HG03342 (cell line): ENCODE results near the gene MACROD1.

ENCODE experiments used
- ATAC-seq: cut with Tn5 transposase; IDR thresholded peaks from one replicate; pipeline ENCODE4 v1.9.1; 2021; ENCODE audit warnings: mild to moderate bottlenecking, moderate library complexity; ENCODE audit not compliant: unreplicated experiment

MACROD1 gene

DNA sequence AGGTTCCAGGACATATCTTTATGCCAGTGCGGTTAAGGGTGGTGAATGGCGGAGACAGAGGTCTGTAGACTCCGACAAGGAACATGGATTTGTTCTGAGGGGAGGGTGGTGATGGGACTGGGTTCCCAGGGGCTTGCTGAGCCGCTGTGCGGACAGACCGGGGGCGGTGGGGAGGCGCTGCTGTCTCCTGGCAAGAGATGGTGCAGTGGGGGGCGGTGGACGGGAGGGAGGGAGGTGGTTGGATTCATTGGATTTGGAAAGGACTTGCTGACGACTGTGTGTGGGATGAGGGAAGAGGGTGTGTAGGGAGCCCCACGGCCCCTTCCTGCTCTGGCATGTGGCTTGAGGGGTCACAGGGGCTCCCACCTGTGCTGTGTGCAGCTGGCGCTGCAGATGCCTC is 87.0 kb downstream of the MACROD1 start:
- ATAC-seq: no peak

DNA sequence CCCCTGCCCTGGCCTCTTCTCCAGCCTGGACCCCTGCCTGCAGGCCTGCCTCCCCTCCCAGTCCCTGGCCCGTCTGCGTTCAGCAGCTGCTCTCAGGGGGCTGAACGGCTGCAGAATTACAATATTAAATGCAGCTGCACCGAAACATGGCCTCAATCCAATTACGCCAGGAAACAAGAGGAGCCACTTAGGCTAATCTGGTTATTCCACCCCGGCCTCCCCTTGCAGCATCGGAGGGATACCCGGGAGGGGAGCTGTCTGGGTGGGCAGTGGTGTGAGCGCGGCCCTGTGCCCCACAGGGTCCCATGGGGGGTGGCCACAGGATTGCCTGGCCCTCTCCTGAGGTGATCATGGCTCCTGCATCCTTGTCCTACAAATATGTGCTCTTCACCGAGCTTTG is 87.6 kb downstream of the MACROD1 start:
- no peak for ATAC-seq

DNA sequence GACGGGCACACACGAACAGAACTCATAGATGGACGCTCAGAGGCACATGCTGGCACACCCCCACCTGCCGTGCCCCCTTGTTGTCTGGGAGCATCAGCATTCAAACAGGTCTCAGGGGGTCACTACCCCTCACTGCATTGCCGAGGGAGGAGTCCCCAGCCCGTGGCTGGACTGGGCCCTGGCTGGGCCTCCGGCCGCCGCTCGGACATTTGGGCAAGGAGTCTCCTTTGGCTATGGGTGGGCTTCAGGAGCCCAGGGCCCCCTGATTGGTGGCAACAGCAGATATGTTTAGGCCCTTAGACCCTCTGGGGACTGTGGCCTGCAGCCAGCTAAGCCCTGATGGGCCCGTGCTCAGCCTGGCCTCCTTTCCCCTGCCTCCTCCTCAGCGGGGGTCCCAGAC is 88.3 kb downstream of the MACROD1 start:
- ATAC-seq: no peak

DNA sequence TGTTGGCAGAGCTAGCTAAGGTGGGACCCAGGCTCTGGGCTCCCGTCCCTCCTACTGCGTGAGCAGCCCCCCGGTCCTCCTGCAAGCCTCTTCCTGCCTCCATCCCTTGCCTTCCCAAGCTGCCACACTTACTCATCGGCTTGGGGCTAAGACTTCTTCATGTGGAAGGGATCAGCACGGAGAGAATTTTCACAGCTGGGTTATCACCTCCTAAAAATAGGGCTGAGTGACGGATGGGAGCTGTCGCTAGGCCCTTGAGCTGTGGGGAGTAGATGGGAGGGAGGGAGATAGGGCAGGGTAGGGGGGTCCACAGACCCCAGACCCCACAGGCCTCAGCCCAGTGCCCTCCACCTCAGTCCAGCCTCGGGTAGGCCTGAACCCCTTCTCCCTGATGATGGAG is 89.2 kb downstream of the MACROD1 start:
- no peak for ATAC-seq

DNA sequence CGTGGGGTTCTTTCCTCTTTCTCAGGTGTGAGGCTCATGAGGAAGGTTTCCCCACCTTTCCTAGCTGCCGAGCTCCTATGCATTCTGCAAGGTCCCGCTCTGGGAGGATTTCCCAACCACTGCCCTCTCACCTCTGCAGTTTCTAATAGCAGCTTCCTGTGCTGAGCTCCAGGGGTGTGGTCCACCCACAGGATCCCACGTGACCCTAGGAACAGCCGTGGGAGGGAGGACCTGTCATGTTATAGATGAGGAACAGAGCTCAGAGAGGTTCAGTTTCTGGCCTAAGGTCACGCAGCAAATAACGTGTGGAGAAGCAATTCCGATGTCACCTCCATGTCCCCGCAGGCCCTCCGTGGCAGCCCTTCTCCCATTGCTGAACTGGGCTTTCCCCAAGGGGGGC is 91.7 kb downstream of the MACROD1 start:
- ATAC-seq: no peak

DNA sequence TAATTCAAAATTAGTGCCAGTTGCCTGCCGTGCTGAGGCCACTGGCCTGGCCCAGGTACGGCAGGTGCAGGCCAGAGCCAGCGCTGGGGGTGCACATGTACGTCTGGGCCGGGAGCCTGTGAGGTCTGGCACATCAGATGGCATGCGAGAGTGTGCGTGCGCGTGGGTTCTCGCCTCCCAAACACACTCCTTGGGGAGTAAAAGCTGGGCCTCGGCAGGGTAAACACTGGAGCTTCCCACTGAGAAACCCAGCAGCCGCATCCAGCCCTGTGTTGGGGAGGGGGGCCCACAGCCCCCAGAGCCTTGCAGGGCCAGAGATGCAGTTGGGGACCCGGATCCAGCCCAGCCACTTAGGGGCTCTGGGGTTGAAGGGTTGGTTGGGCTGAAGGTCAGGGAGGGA is 92.4 kb downstream of the MACROD1 start:
- ATAC-seq: no peak

DNA sequence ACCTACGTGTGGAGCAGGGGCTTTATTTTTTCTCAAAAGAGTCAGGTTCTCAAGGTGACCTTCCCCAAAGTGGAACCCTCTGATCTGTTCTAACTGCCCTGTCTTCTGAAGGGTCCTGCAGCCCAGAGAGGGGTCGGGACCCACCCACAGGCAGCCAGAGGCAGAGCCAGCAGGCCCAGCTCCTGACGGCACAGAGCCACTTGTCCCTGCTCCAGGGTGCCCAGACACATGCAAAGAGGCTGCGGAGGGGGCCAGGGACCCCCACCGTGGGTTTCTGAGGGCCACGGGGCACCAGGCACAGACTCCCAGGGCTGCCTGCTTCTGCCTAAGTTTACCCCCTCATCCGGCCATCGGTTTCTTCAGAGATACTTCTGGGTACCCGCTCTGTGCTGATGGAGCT is 93.0 kb downstream of the MACROD1 start:
- ATAC-seq: no peak

DNA sequence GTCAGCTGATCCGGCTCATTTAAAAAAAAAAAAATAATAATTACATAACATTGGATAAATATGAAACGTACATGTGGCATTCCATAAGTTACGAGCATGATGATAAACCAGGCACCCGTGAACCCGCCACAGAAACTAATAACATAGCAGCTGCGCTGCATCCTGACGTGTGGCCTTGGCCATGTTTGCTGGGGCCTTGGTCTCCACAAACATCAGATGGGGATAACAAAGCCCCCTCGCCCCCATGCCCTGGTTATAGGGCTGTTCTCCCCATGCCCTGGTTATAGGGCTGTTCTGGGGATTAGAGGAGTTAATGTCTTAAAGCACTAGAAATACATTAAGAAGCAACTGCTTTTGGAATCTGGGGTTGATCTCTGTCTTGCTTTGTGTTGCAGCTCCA is 93.5 kb downstream of the MACROD1 start:
- ATAC-seq: no peak

DNA sequence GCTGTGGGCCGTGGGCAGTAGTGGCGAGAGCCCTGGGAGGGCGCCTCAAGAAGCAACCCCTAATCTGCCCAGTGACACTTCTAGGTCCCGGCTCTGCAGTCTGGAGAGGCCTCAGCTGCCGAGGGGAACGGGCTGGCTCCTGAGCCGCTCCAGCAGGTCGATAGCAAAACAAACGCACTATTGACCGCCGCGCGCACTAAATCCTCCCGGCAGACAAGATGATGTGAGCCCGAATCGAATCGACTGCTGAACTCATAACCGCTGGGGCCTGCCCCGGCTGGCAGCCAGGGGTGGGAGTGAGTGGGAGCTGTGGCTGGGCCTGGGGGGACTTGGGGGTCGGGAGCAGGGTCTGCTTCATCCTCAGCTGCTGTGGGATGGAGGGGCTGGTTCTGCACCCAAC is 94.1 kb downstream of the MACROD1 start:
- no peak for ATAC-seq

DNA sequence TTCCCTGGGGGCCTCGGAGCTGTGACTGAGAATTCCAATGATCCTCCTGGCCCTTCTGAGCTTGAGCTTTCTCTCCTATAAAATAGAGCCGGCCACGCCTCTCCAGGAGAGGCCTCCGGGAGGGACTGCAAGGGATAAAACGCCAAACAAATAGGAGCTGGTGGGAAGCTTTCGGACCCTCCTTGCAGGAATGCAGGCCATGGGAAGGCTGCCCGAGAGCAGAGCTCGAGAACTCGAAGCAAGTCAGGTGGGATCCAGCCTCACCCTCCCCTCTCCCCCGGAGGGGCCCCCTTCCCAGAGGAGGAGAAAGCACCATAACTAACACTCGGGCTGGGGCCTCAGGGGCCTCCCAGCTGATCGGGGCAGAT is 95.6 kb downstream of the MACROD1 start:
- no peak for ATAC-seq

DNA sequence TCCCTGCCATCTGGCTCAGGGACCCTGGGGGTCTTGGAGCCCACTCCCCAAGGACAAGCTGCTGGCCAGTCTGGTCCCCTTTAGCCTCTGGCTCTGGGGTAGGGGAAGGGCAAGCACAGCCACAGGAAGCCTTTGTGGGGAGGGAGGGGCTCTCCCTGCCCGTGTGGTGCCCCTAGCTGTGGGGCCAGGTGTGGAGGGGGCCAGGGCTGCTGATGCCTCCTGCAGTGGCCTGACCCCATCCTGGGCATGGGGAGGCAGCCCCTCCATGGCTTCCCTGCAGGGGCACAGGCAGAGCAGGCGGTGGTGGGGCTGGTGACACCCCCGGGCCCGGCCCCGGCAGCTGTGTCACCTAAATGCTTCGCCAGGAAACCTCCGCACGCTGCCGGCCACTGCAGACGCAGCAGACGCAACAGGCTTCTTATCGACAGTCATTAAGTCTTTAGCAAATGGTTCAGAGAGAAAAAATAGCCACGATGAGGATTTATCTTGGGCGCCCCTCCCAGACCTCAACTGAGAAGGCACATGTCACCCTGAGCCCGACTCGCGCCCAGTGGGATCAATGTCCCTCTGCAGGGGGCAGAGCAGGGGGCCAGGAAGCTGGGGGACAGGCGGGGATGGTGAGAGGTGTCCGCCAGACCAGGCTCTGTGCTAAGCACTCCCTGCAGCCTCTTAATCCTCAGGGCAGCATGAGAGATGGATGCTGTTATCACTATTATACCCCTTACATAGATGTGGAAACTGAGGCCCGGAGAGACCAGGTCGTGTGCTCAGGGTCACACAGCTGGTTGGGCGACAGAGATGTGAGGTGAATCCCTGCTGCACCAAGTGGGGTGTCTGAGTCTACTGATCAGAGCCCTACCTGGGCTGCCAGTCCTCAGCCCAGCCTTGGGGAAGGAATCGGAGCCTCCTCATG is 96.3 kb downstream of the MACROD1 start:
- no peak for ATAC-seq

DNA sequence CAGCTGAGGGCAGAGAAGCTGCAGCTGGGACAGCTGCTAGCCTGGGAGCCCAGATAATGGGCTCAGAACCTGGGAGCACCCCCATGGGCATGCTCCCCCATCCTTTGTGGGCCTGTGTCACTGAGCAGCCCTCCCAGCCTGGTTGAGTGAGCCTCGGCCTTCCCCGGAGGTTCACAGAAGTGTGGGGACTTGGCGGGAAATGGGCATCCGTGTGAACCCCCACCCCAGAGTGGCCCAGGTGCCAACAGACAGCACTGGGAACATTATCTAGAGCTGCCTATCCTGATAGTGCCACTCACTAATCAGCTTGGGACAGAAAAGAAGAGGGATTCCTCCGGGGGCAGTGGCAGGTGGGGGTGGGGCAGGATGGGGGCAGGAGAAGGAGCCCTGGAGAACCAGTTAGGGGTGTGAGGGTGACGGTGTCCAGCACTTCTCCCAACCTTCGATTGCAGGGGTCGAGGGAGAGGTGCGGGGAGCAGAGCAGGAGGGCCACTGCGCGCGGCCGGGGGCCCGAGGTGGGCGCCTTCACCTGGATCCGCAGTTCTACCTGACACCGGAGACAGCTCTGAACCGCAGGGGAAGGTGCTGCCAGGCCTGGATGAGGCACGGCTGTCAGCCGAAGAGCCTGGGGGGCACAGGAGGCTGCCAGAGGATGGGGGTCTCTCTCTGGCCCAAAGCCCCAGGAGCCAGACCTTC is 97.1 kb downstream of the MACROD1 start:
- ATAC-seq: no peak

DNA sequence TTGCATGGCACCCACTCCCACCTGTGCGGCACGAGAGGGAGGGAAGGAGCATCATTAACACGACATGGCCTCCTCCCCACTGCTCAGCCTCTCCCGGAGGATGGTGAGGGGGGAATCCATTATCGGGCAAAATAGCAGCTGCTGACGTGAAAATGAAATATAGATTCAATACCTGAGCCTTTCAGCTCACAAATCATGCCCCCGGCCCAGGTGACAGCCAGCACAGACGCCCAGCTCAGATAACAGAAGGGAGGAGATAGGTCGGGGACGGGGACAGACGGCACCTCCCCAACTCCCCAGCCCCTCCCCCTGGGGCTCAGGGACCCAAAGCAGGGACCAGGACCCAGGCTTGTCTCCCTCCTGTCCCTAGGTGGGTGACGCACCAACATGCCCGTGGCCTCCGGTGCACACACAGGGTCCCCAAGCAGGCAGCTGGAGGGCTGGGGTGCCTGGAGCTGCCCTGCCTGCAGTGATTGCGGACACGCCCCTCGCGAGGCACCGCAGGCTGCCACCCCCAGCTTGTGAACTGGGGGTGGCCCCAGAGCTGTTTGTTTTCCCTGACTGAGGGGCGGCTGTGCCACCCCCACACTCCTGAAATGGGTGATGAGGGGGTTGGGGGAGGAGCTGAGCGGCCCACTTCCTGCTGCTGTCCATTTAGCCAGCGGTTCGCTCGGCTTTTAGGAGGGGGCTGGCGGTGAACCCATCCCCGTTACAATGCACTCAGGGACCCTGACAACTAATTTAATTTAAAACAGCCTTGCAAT is 98.5 kb downstream of the MACROD1 start:
- no peak for ATAC-seq

DNA sequence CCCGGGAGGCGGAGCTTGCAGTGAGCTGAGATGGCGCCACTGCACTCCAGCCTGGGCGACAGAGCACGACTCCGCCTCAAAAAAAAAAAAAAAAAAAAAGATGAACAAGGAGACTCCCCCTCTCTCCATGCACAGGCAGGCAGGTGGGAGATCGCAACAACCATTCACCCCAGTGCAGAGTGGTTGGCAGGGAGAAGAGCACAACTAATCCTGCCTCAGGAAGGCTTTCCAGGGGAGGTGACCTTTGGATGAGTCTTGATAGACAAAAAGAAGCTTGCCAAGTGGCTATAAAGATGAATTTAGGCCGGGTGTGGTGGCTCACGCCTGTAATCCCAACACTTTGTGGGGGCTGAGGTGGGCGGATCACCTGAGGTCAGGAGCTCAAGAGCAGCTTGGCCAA is 100.2 kb downstream of the MACROD1 start:
- ATAC-seq: no peak

DNA sequence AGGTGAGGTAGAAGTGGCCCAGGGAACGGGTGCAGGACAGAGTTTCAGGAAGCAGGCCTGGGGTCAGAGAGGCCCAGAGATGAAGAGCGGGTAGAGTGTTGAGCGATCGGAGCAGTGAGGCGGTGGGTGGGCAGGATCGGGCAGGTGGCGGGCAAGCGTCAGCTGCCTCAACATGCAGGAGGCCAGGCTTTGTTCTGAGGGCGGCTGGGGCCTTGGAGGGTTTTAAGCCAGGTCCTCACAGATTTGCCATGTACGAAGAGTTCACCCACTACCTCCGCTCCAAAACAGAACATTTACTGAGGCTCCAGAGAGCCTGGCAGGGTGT is 100.8 kb downstream of the MACROD1 start:
- ATAC-seq: no peak

DNA sequence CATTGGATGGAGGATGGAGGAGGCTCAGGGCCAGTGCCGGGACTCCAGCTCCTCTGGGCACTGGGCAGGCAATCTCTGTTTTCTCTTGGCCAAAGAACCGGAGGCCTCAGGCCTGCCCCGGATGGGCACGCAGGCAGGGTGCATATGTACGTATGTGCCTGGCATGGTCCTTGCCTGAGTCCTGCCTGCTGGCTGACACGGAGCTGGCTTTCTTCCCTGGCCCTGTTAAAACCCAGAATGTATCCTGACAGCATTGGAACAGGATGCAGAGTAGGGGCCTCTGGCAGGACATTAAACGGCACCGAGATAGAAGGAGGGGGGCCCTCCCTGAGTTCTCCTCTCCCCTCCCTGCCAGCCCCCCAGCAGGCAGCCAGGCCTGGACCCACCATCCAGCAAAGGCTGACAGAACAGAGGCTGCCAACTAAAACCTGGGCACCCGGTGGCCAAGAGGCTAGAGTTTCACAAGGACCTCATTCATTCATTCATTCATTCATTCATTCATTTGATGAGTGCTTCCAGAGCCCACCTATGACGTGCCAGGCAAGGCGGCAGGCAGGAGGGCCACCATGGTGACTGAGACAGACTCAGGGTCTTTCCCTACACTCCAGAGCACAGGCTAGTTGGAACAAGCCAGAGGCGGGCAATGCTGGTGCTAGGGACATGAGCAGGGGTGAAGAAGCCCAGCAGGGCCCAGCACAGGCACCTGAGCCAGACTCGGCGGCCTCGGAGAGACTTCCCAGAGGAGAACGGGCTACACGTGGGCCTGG is 101.4 kb downstream of the MACROD1 start:
- ATAC-seq: no peak

DNA sequence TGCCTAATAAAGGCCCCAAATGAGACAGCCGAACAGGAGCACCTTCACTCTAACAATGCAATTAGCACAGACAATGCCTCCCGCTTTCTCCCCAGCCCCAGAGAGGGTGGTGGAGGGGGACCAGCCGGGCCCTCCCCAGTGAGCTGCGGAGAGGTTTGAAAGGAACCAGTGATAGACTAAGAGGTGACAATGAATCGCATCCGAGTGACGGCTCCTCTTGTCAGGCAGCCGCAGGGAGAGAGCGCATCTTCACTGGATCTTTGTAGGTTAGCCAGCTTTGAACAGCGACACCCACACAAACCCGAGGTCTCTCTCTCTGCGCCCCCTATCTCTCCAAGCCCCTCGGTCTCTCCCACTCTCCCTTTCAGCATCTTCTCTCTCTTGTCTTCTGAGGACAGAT is 102.1 kb downstream of the MACROD1 start:
- no peak for ATAC-seq

DNA sequence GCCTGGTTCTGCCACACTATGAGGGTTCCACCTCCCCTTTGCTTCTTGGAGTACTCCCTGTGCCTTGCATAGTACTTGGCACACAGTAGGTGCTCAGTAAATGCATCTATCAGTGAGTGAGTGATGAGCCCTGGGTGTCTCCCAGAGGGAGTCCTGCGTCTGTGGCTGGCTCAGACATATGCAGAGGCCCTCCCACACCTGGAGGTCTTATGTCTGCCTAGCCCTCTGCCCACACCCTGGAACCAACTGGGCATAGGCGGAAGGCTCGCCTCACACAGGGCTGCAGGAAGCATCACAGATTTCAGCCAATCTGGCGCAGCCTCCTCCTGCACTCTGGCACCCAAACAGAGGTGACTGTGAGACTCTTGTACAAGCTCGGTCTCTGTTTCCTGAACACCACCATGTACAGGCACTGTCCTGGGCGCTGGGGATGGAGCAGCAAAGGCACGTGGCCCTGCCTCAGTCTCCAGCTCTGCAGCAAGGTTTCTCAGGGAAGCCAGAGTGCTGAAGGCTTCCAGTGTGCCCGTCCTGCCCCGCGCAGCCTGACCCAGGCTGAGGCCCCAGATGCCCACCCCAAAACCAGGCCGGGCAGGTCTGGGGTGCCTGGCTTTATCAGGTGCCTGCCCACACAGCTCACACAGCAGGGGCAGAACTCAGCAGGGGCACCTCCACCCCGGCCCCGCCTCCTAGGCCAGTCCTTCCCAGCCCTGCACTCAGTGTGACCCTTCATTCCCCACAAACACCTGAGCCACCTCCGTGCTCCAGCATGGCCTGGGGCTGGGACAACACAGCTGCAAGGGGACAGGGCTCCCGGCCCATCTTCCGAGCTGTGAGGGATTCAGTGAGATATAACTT is 103.5 kb downstream of the MACROD1 start:
- ATAC-seq: no peak

DNA sequence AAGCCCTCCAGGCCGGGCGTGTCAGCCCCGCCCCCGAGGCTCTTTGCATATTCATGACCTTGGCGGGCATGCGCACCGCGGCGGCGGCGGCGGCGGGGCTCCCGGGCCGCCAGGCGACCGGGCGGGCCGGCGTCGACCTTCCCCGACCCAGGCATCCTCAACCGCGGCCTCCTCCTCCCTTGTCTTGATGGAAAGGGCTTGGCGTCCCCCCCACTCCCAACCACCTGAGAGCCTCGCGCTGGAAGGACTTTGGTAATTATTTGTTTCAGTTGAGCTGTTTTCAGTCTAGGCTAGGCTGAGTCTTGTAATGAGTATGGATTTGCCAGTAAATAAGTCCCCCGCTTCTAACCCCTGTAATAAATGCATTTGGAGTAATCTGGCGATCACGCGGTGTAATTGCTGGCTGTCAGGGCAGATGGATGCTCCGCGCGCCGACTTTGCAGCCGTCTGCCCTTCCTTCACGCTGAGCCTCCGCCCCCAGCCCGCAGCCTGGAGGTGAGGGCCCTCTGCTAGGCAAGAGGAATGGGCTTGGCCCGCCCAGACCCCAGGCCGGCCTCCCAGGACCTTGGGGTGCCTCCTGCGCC is 105.0 kb downstream of the MACROD1 start:
- ATAC-seq: no peak
